A549 (cell line): ENCODE measurements around the gene COL28A1.

Experiments
- HDAC2 ChIP-seq: fragments of 200-600 bp; sonication (generic); IDR thresholded peaks from 2 replicates; pipeline ENCODE4 v1.6.1; 2016
- KDM5A ChIP-seq: fragments of 200-600 bp; sonication (generic); IDR thresholded peaks from 2 replicates; pipeline ENCODE4 v1.6.1; 2016; ENCODE audit warnings: antibody characterized with exemption, mild to moderate bottlenecking
- POLR2A ChIP-seq: IDR thresholded peaks from 2 replicates; pipeline ENCODE4 v1.6.1; 2012; ENCODE audit warnings: mild to moderate bottlenecking, low read length
- ZFP36 ChIP-seq: fragments of 450-650 bp; IDR thresholded peaks from 2 replicates; pipeline ENCODE4 v1.6.1; 2014; ENCODE audit warnings: borderline replicate concordance; ENCODE audit not compliant: partially characterized antibody
- TF ChIP-seq, protein P1 (sequence below): fragments of >200 bp; sonication (Bioruptor Twin); formaldehyde crosslinking; IDR thresholded peaks from 3 replicates; pipeline ENCODE4 v1.5.1; 2016
- TF ChIP-seq, protein P2 (sequence below): IDR thresholded peaks from 2 replicates; pipeline ENCODE4 v1.6.1; 2012
- TF ChIP-seq, protein P3 (sequence below): fragments of 200-600 bp; sonication (generic); IDR thresholded peaks from 2 replicates; pipeline ENCODE4 v1.6.1; 2016; ENCODE audit warnings: antibody characterized with exemption, mild to moderate bottlenecking, moderate library complexity

DNA sequence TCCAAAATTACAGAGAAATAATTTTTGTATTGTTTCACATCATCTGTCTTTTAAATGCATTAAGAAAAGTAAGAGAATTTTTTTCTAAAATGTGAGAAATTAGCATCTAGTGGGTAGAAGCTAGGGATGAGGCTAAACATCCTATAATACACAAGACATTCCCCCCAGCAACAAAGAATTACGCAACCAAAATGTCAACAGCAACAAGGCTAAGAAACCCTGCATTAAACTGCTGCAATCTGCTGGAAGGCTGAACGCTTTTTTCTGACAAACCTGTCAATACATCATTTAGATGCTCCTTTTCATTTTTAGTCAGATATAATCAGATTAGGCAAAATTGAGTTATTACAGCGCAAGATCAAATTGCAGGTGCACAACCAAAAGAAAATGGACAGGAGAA is 191.1 kb downstream of the COL28A1 start:
- no peak for TF ChIP-seq KDM5A
- TF ChIP-seq, protein P1, sequence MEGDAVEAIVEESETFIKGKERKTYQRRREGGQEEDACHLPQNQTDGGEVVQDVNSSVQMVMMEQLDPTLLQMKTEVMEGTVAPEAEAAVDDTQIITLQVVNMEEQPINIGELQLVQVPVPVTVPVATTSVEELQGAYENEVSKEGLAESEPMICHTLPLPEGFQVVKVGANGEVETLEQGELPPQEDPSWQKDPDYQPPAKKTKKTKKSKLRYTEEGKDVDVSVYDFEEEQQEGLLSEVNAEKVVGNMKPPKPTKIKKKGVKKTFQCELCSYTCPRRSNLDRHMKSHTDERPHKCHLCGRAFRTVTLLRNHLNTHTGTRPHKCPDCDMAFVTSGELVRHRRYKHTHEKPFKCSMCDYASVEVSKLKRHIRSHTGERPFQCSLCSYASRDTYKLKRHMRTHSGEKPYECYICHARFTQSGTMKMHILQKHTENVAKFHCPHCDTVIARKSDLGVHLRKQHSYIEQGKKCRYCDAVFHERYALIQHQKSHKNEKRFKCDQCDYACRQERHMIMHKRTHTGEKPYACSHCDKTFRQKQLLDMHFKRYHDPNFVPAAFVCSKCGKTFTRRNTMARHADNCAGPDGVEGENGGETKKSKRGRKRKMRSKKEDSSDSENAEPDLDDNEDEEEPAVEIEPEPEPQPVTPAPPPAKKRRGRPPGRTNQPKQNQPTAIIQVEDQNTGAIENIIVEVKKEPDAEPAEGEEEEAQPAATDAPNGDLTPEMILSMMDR = no peak
- TF ChIP-seq ZFP36 = no peak
- TF ChIP-seq, protein P2, sequence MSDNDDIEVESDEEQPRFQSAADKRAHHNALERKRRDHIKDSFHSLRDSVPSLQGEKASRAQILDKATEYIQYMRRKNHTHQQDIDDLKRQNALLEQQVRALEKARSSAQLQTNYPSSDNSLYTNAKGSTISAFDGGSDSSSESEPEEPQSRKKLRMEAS = no peak
- TF ChIP-seq POLR2A = no peak
- TF ChIP-seq, protein P3, sequence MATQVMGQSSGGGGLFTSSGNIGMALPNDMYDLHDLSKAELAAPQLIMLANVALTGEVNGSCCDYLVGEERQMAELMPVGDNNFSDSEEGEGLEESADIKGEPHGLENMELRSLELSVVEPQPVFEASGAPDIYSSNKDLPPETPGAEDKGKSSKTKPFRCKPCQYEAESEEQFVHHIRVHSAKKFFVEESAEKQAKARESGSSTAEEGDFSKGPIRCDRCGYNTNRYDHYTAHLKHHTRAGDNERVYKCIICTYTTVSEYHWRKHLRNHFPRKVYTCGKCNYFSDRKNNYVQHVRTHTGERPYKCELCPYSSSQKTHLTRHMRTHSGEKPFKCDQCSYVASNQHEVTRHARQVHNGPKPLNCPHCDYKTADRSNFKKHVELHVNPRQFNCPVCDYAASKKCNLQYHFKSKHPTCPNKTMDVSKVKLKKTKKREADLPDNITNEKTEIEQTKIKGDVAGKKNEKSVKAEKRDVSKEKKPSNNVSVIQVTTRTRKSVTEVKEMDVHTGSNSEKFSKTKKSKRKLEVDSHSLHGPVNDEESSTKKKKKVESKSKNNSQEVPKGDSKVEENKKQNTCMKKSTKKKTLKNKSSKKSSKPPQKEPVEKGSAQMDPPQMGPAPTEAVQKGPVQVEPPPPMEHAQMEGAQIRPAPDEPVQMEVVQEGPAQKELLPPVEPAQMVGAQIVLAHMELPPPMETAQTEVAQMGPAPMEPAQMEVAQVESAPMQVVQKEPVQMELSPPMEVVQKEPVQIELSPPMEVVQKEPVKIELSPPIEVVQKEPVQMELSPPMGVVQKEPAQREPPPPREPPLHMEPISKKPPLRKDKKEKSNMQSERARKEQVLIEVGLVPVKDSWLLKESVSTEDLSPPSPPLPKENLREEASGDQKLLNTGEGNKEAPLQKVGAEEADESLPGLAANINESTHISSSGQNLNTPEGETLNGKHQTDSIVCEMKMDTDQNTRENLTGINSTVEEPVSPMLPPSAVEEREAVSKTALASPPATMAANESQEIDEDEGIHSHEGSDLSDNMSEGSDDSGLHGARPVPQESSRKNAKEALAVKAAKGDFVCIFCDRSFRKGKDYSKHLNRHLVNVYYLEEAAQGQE = no peak
- no peak for TF ChIP-seq HDAC2
